Cerebellar cortex (tissue), 1 donor: ENCODE data around the gene RAB9B.

Experiments used
- DNase-seq: peaks from one replicate; pipeline ENCODE4 v3.0.0-alpha.2; 2015; ENCODE audit warnings: low spot score

RAB9B gene

GRCh38 chrX:103811858-103812257, 20.2 kb downstream of the RAB9B start:
- no peak for DNase-seq

GRCh38 chrX:103806862-103807474, 25.1 kb downstream of the RAB9B start:
- no peak for DNase-seq

GRCh38 chrX:103805860-103806259, 26.2 kb downstream of the RAB9B start:
- no peak for DNase-seq

- no peak for DNase-seq
These were observed 31.7 kb downstream of the RAB9B start for GRCh38 chrX:103800318-103800717.

- DNase-seq: no peak
These were observed 34.4 kb downstream of the RAB9B start for GRCh38 chrX:103797691-103798090.

- DNase-seq: no peak
These were observed 37.9 kb downstream of the RAB9B start for GRCh38 chrX:103794119-103794518.

GRCh38 chrX:103793545-103793940, 38.5 kb downstream of the RAB9B start:
- DNase-seq: no peak

GRCh38 chrX:103792916-103793544, 39.0 kb downstream of the RAB9B start:
- DNase-seq: no peak

- no peak for DNase-seq
These were observed 40.1 kb downstream of the RAB9B start for GRCh38 chrX:103791826-103792485.

GRCh38 chrX:103791228-103791627, 40.8 kb downstream of the RAB9B start:
- DNase-seq: no peak

GRCh38 chrX:103789004-103789403, 43.1 kb downstream of the RAB9B start:
- no peak for DNase-seq

- no peak for DNase-seq
These were observed 48.1 kb downstream of the RAB9B start for GRCh38 chrX:103783971-103784370.

- DNase-seq: no peak
These were observed 48.9 kb downstream of the RAB9B start for GRCh38 chrX:103783196-103783595.

GRCh38 chrX:103782640-103783039, 49.4 kb downstream of the RAB9B start:
- no peak for DNase-seq

- no peak for DNase-seq
These were observed 50.4 kb downstream of the RAB9B start for GRCh38 chrX:103781706-103782105.

- no peak for DNase-seq
These were observed 51.0 kb downstream of the RAB9B start for GRCh38 chrX:103781062-103781402.

GRCh38 chrX:103780336-103781061, 51.6 kb downstream of the RAB9B start:
- no peak for DNase-seq

GRCh38 chrX:103779141-103779789, 52.8 kb downstream of the RAB9B start:
- peak; percentile 22 for DNase-seq

GRCh38 chrX:103776546-103776945, 55.5 kb downstream of the RAB9B start, which contains the start of gene PLP1:
Gene PLP1 (plus strand): TSS chrX:103776840. CDS start chrX:103776996, 156 bp downstream.
- no peak for DNase-seq

GRCh38 chrX:103774070-103774642, 57.9 kb downstream of the RAB9B start:
- peak; percentile 67 for DNase-seq

- no peak for DNase-seq
These were observed 58.6 kb downstream of the RAB9B start for GRCh38 chrX:103773445-103773844.
